AG04449 (cell line): ENCODE data around the gene PRRX2.
"Not testable (repeated sequence)": the region's sequence is repeated elsewhere in the genome, so short reads cannot be mapped to it uniquely, and the experiment has no call there.

ENCODE experiments used
- CTCF ChIA-PET: fragments of 350-600 bp; formaldehyde crosslinking; extraction: SDS; loops from one replicate; lab custom pipeline; 2021; ENCODE audit warnings: antibody characterized with exemption; lab: Yijun Ruan, JAX
- POLR2A ChIA-PET: fragments of 400-600, 350-600 bp; formaldehyde crosslinking; extraction: SDS; loops from one replicate; lab custom pipeline; 2020; ENCODE audit warnings: antibody characterized with exemption, inconsistent platforms; lab: Yijun Ruan, JAX
- DNase-seq: peaks from one replicate; pipeline ENCODE4 v3.0.0-alpha.2; 2010; ENCODE audit warnings: low read depth, low spot score
- H3K4me3 ChIP-seq: 2 replicates; pipeline ENCODE4 v1.5.1; 2011; ENCODE audit warnings: low read depth, mild to moderate bottlenecking, control low read depth, low read length
- CTCF ChIP-seq: IDR thresholded peaks from one replicate; pipeline ENCODE4 v1.5.1; 2011; ENCODE audit warnings: mild to moderate bottlenecking, moderate library complexity, low read length, control low read depth, inconsistent platforms; ENCODE audit not compliant: insufficient read depth; ENCODE audit errors: missing control alignments

PRRX2 gene

GRCh38 chr9:129746092-129746777 is 80.8 kb downstream of the PRRX2 start:
- POLR2A ChIA-PET, result no interaction called here
- TF ChIP-seq CTCF, result no peak
- no peak for DNase-seq
- H3K4me3 ChIP-seq, result no peak overlapping the region
- CTCF ChIA-PET, result interaction anchor here (1.1 to 15.3 kb wide), 6 partner anchors 8 to 104 kb away, joined by 4 to 429 read pairs (median 6); no protein-coding TSS in a partner anchor

- no peak overlapping the region for H3K4me3 ChIP-seq
- TF ChIP-seq CTCF, result no peak
- POLR2A ChIA-PET, result interaction anchor here (0.6 kb wide), 1 partner anchor 29 kb away, joined by 3 read pairs; no protein-coding TSS in a partner anchor
- DNase-seq, result no peak
- CTCF ChIA-PET, result interaction anchor here (6.1 to 6.4 kb wide), 3 partner anchors 10 to 35 kb away, joined by 32 to 93 read pairs (median 54); no protein-coding TSS in a partner anchor
These were observed 82.8 kb downstream of the PRRX2 start for GRCh38 chr9:129748249-129748648.

GRCh38 chr9:129749052-129749451 is 83.6 kb downstream of the PRRX2 start:
- DNase-seq, H3K4me3 ChIP-seq, POLR2A ChIA-PET: not testable (repeated sequence)
- CTCF ChIA-PET, result interaction anchor here (0.6 to 6.4 kb wide), 7 partner anchors 11 to 108 kb away, joined by 3 to 93 read pairs (median 7); no protein-coding TSS in a partner anchor

GRCh38 chr9:129749575-129749974 is 84.1 kb downstream of the PRRX2 start:
- TF ChIP-seq CTCF, result no peak
- POLR2A ChIA-PET, result interaction anchor here (1.8 kb wide), 1 partner anchor 27 kb away, joined by 4 read pairs; no protein-coding TSS in a partner anchor
- no peak overlapping the region for H3K4me3 ChIP-seq
- CTCF ChIA-PET, result interaction anchor here (0.6 to 6.4 kb wide), 10 partner anchors 11 to 108 kb away, joined by 3 to 93 read pairs (median 4); no protein-coding TSS in a partner anchor
- no peak for DNase-seq

GRCh38 chr9:129750013-129750638 is 84.7 kb downstream of the PRRX2 start:
- no peak for TF ChIP-seq CTCF
- POLR2A ChIA-PET, result interaction anchor here (0.7 to 1.8 kb wide), 2 partner anchors 27 to 115 kb away, joined by 3 to 4 read pairs; no protein-coding TSS in a partner anchor

GRCh38 chr9:129751841-129752801 is 86.7 kb downstream of the PRRX2 start:
- CTCF ChIA-PET, result interaction anchor here (1.0 to 6.4 kb wide), 8 partner anchors 9 to 128 kb away, joined by 3 to 93 read pairs (median 6); no protein-coding TSS in a partner anchor
- no peak for DNase-seq
- TF ChIP-seq CTCF, result no peak
- POLR2A ChIA-PET, result interaction anchor here (0.9 to 2.2 kb wide), 3 partner anchors 10 to 25 kb away, joined by 3 to 12 read pairs (median 9); no protein-coding TSS in a partner anchor
- peak overlapping the region; percentile 63 for H3K4me3 ChIP-seq

More at GRCh38 chr9:129750013-129750638, 84.7 kb downstream of the PRRX2 start:
- no peak for DNase-seq
- CTCF ChIA-PET, result interaction anchor here (0.6 to 6.4 kb wide), 9 partner anchors 12 to 109 kb away, joined by 3 to 93 read pairs (median 5); no protein-coding TSS in a partner anchor
- no peak overlapping the region; the same call in 1 of the 2 replicates for H3K4me3 ChIP-seq
